ENCODE results near the gene DLX6. TPM values are rescaled to one million over a fixed set of nuclear protein-coding genes. Genes with fewer than 3 reads are reported as not detected.

Gene DLX6
- total RNA-seq, 1 experiment from 2014 or later, result not detected

- ATAC-seq (no peak), DNase-seq (ENCODE audit: low read depth, low spot score) (no peak)
- H3K27ac ChIP-seq (ENCODE audit: low read depth, low read length), result no peak overlapping the region
- H3K4me2 ChIP-seq (ENCODE audit: low read length), result no peak overlapping the region
- ChIA-PET POLR2A (no interaction called here), RAD21 (ENCODE audit: low non-redundant PET in 1 of 2, low total read pairs in 2 of 2, uncharacterized antibody in 2 of 2, unreplicated experiment in 2 of 2) (no interaction called here), CTCF (no interaction called here)
- TF ChIP-seq ATF3 (IDR thresholded peaks at IDR 0.05), result no peak
- no peak for TF ChIP-seq ELF1 (IDR thresholded peaks at IDR 0.05; ENCODE audit: borderline replicate concordance, low read depth)
- no peak for TF ChIP-seq ZBTB33 (IDR thresholded peaks at IDR 0.05; ENCODE audit: extremely low read depth, insufficient replicate concordance, low read length)
- no peak for TF ChIP-seq ZFX (IDR thresholded peaks at IDR 0.05)
- H3K9me2 ChIP-seq (ENCODE audit: insufficient read depth), result no peaks in the 10 kb centered on the region
- H3K36me3 ChIP-seq (ENCODE audit: control insufficient read depth in 1 of 2, insufficient read depth in 2 of 2, low read length in 2 of 2), result no peaks in the 10 kb centered on the region
- no peaks in the 10 kb centered on the region for H4K20me1 ChIP-seq (ENCODE audit: insufficient read depth)
- no peak overlapping the region for H3K9ac ChIP-seq (ENCODE audit: low read length)
- peaks cover 72% of the 10 kb centered on the region for H3K27me3 ChIP-seq (ENCODE audit: insufficient read depth, low read length)
- no peak overlapping the region for H2AFZ ChIP-seq (ENCODE audit: low read depth, low read length, poor library complexity, severe bottlenecking)
- no TSS peak for BruUV-seq (replicated peaks)
- H3K79me2 ChIP-seq (ENCODE audit: insufficient read depth, low read length), result no peaks in the 10 kb centered on the region
- intact Hi-C loops (cut with micrococcal nuclease), result no loop called here
- H3K9me3 ChIP-seq (ENCODE audit: control insufficient read depth in 1 of 2, insufficient read depth in 1 of 2, low read depth in 1 of 2, low read length in 2 of 2), result no peaks in the 10 kb centered on the region
- no peaks in the 10 kb centered on the region for H3K4me1 ChIP-seq (ENCODE audit: control insufficient read depth in 1 of 2, insufficient read depth in 2 of 2, low read length in 2 of 2)
- no peak overlapping the region for H3K4me3 ChIP-seq (replicated peaks in 1 of 2; ENCODE audit: low read depth in 1 of 2, low read length in 2 of 2)
Observed at GRCh38 chr7:97043281-97043680, 37.9 kb downstream of the DLX6 start.

Other genes with a start within 250 kb of the DLX6 start
- gene DLX5, start 19.3 kb downstream of the DLX6 start, total RNA-seq (2021; ENCODE audit: unreplicated experiment), result not detected
- gene SDHAF3, start 112.1 kb downstream of the DLX6 start, total RNA-seq (2021; ENCODE audit: unreplicated experiment), result 25.0 TPM